ENCODE results near the gene ERAL1.

DNA sequence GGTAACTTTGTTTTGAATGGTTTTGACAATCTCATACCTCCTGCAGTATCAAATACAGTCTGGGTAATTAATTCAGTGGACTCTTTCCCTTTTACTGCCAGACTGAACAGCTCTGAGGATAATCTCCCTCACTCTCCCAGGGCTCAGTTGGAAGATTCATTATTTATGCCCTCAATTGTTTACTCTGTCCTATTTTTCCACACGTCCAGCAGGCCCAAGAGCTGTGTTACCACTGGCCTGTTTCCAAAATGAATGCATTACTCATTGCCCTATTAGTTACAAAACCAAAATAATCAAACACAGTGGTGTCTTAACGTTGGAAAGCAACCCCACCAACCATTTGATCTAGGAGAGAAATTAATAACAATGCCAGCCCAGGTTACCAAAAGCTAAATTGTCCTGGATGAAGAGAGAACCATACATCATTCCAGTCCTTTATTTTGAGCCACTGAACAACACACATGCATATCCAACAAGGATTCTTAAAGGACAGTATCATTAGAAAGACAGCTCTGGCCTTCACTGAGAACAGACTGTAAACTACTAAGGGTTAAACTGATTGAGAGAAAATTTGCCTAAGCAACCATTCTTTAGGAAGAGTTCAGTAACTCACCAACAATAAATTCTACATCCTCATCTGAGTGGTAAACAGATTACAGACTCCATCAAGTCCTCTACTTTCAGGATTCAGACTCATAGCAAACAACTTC lies 46.7 kb upstream of the ERAL1 start:
- TF ChIP-seq, protein P1, sequence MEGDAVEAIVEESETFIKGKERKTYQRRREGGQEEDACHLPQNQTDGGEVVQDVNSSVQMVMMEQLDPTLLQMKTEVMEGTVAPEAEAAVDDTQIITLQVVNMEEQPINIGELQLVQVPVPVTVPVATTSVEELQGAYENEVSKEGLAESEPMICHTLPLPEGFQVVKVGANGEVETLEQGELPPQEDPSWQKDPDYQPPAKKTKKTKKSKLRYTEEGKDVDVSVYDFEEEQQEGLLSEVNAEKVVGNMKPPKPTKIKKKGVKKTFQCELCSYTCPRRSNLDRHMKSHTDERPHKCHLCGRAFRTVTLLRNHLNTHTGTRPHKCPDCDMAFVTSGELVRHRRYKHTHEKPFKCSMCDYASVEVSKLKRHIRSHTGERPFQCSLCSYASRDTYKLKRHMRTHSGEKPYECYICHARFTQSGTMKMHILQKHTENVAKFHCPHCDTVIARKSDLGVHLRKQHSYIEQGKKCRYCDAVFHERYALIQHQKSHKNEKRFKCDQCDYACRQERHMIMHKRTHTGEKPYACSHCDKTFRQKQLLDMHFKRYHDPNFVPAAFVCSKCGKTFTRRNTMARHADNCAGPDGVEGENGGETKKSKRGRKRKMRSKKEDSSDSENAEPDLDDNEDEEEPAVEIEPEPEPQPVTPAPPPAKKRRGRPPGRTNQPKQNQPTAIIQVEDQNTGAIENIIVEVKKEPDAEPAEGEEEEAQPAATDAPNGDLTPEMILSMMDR (IDR thresholded peaks at IDR 0.05): no peak
- TF ChIP-seq POLR2A (IDR thresholded peaks at IDR 0.05): no peak

All from heart left ventricle (tissue), 13 donors.